Upper lobe of right lung (tissue), 1 donor: Measurements from ENCODE around the gene MAP4K3. TPM values are rescaled to one million over a fixed set of nuclear protein-coding genes. Genes with fewer than 3 reads are reported as not detected.

Experiments used
- ATAC-seq: fragments of 200-7000 bp; cut with Tn5 transposase; one replicate; pipeline ENCODE4 v1.9.1; 2020; ENCODE audit warnings: mild to moderate bottlenecking, moderate library complexity
- DNase-seq: peaks from one replicate; pipeline ENCODE4 v3.0.0-alpha.2; 2020
- H3K27ac ChIP-seq: fragments of 200-600 bp; one replicate; pipeline ENCODE4 v1.8.0; 2022
- H3K27me3 ChIP-seq: fragments of 200-600 bp; one replicate; pipeline ENCODE4 v1.8.0; 2022; ENCODE audit warnings: mild to moderate bottlenecking
- H3K36me3 ChIP-seq: fragments of 200-600 bp; one replicate; pipeline ENCODE4 v1.8.0; 2022
- H3K4me1 ChIP-seq: fragments of 200-600 bp; one replicate; pipeline ENCODE4 v1.8.0; 2022
- H3K4me3 ChIP-seq: fragments of 200-600 bp; one replicate; pipeline ENCODE4 v1.8.0; 2022; ENCODE audit warnings: mild to moderate bottlenecking
- H3K9me3 ChIP-seq: fragments of 200-600 bp; one replicate; pipeline ENCODE4 v1.8.0; 2022
- intact Hi-C: fragments of 100-400 bp; cut with DNase I; formaldehyde crosslinking; loops from one replicate; pipeline ENCODE4 v1.11.0; 2022
- total RNA-seq: library from RNA; stranded (reverse); fragmentation: NEBNext Ultra II Directional; extraction: Animal tissue kit (Norgen Biotek cat#: 25700); gene quantifications from one replicate; pipeline ENCODE4 v1.2.1, GENCODE V29; 2021
- TF ChIP-seq, protein P1 (sequence below): fragments of 200-600 bp; IDR thresholded peaks from one replicate; pipeline ENCODE4 v1.8.0; 2022; ENCODE audit warnings: antibody characterized with exemption
- donor health status: DM: no; HTN: yes; CAD: no; lungs with severe emphysema.

The MAP4K3 gene
- total RNA-seq, 1 donor from 2014 or later: 55.5 TPM

DNA sequence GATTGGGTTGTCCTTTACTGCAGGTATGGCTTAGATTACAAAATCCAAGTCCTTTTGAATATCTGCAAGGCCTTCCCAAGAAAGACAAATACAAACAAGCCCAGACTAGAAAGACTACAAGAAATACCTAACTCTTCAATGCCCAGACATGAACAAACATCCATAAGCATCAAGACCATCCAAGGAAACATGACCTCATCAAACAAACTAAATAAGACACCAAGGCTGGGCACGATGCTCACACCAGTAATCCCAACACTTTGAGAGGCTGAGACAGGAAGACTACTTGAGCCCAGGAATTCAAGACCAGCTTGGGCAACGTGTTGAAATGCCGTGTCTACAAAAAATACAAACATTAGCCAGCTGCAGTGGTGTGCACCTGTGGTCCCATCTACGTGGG is 31.7 kb downstream of the MAP4K3 start:
- H3K9me3 ChIP-seq: no peaks in the 10 kb centered on the region
- no peak overlapping the region for H3K27ac ChIP-seq
- DNase-seq (no peak), ATAC-seq (no peak)
- H3K36me3 ChIP-seq: no peaks in the 10 kb centered on the region
- no peak overlapping the region for H3K4me3 ChIP-seq
- TF ChIP-seq, protein P1, sequence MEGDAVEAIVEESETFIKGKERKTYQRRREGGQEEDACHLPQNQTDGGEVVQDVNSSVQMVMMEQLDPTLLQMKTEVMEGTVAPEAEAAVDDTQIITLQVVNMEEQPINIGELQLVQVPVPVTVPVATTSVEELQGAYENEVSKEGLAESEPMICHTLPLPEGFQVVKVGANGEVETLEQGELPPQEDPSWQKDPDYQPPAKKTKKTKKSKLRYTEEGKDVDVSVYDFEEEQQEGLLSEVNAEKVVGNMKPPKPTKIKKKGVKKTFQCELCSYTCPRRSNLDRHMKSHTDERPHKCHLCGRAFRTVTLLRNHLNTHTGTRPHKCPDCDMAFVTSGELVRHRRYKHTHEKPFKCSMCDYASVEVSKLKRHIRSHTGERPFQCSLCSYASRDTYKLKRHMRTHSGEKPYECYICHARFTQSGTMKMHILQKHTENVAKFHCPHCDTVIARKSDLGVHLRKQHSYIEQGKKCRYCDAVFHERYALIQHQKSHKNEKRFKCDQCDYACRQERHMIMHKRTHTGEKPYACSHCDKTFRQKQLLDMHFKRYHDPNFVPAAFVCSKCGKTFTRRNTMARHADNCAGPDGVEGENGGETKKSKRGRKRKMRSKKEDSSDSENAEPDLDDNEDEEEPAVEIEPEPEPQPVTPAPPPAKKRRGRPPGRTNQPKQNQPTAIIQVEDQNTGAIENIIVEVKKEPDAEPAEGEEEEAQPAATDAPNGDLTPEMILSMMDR: no peak
- intact Hi-C loops: no loop called here
- H3K27me3 ChIP-seq: no peaks in the 10 kb centered on the region
- H3K4me1 ChIP-seq: peaks cover 55% of the 10 kb centered on the region

DNA sequence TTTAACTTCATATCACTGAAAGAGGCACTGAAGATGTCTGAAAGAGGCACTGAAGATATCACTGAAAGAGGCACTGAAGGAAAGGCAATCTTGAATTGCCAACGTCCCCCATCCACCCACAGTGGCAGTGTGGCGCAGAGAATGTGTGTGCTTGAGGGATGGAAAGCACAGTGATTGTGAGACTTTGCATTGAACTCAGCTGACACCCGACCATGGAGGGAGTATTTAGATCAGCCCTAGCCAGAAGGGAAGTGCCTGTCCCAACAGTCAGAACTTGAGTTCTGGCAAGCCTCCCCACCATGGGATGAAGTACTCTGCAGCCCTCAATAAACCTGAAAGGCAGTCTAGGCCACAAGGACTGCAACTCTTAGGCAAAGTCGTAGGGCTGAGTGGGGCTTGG is 33.8 kb downstream of the MAP4K3 start:
- Histone ChIP-seq H3K36me3 (no peaks in the 10 kb centered on the region), H3K4me1 (peaks cover 51% of the 10 kb centered on the region), H3K27me3 (no peaks in the 10 kb centered on the region), H3K27ac (no peak overlapping the region), H3K4me3 (no peak overlapping the region), H3K9me3 (no peaks in the 10 kb centered on the region)
- TF ChIP-seq, protein P1: no peak
- intact Hi-C loops: no loop called here
- DNase-seq (no peak), ATAC-seq (peak; percentile 64)

DNA sequence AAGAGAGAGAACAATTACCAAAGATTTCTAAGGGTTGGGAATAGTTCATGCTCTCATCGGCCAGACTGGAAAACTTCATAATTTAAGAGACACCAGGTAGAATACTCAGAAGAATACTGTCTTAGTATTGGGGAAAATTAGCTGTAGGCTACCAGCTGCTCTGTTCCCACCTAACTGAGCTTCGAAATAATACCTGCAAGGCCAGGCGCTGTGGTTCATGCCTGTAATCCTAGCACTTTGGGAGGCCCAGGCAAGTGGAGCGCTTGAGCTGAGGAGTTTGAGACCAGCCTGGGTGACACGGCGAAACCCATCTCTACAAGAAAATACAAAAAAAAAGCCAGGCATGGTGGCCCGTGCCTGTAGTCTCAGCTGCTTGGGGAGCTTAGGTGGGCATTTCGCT is 35.8 kb downstream of the MAP4K3 start:
- intact Hi-C loops: no loop called here
- DNase-seq (no peak), ATAC-seq (no peak)
- peaks cover 35% of the 10 kb centered on the region for H3K4me1 ChIP-seq
- no peak overlapping the region for H3K4me3 ChIP-seq
- TF ChIP-seq, protein P1: no peak
- no peaks in the 10 kb centered on the region for H3K36me3 ChIP-seq
- H3K27me3 ChIP-seq: no peaks in the 10 kb centered on the region
- H3K27ac ChIP-seq: no peak overlapping the region
- H3K9me3 ChIP-seq: no peaks in the 10 kb centered on the region

DNA sequence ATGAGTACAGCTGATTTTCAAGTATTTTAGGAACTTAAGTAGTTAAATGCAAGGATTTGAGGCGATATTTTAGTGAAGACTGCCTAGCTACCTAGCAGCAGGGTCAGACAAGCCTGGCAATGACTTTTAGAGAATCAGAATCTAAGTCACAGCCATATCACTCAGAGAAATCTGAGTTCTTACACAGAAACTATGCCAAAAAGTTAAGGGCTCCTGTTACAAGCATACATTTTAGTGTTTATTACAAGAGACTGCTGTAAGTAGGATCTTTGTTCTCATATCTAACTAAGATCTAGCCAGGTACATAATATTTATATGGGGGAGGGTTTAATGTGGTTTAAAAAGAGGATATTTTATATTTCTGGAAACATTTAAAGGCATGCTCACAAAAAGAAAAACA is 37.5 kb downstream of the MAP4K3 start:
- TF ChIP-seq, protein P1: no peak
- Histone ChIP-seq H3K27ac (no peak overlapping the region), H3K9me3 (no peaks in the 10 kb centered on the region), H3K27me3 (no peaks in the 10 kb centered on the region), H3K4me1 (peaks cover 42% of the 10 kb centered on the region), H3K4me3 (no peak overlapping the region), H3K36me3 (no peaks in the 10 kb centered on the region)
- no peak for DNase-seq
- no peak for ATAC-seq
- intact Hi-C loops: no loop called here

DNA sequence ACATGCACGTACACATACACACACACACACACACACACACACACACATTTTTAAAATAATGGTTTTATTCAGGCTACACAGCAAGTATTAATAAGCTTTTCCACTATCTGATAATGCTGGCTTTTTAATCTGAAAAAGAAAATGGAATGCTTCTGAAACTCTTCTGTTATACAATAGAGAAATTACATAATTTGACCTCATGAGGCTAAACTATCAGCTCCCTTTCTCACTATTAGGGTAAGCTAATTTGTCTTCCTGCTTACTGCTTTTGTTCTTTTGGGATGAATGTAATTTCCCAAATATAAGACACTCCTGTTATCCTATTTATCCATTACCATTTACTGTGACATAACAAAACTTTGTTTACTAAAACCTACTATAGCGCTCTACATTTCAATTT is 41.8 kb downstream of the MAP4K3 start:
- intact Hi-C loops: no loop called here
- Histone ChIP-seq H3K27me3 (no peaks in the 10 kb centered on the region), H3K9me3 (no peaks in the 10 kb centered on the region), H3K4me1 (peaks cover 28% of the 10 kb centered on the region), H3K36me3 (no peaks in the 10 kb centered on the region), H3K4me3 (no peak overlapping the region), H3K27ac (no peak overlapping the region)
- ATAC-seq (no peak), DNase-seq (no peak)
- TF ChIP-seq, protein P1: no peak

DNA sequence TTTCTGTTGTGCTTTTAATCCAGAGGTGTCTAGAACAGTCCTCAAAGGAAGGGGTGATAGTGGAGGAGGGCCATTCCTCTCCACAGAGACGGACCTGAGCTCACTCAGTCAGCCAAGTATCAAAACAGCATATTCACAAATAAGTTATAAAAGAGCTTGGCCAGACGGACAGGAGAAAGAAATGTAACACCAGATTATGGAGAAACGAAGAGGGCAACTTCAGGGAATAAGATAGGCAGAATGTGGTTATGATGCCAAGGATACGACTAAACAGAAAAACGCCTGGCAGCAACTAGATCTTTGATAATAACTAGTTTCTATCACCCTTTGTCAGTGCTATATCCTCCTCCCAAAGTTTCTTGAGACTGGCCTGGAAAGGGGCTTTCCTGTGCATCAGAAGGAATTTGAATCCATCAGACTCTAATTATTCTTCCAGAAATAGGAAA is 42.5 kb downstream of the MAP4K3 start:
- H3K27ac ChIP-seq: no peak overlapping the region
- TF ChIP-seq, protein P1: no peak
- no peak overlapping the region for H3K4me3 ChIP-seq
- no peak for ATAC-seq
- DNase-seq: no peak
- H3K9me3 ChIP-seq: no peaks in the 10 kb centered on the region
- H3K27me3 ChIP-seq: no peaks in the 10 kb centered on the region
- intact Hi-C loops: no loop called here
- H3K4me1 ChIP-seq: peaks cover 27% of the 10 kb centered on the region
- no peaks in the 10 kb centered on the region for H3K36me3 ChIP-seq
